SK-N-SH (cell line): ENCODE data around the gene GPR119. TPM values are rescaled to one million over a fixed set of nuclear protein-coding genes. Genes with fewer than 3 reads are reported as not detected.

Experiments used
- CTCF ChIA-PET: fragments of 300-600, 350-600 bp; formaldehyde crosslinking; extraction: SDS; loops from one replicate; lab custom pipeline; 2021; lab: Yijun Ruan, JAX
- POLR2A ChIA-PET: fragments of 350-600 bp; sonication (Branson Sonifier 250); formaldehyde crosslinking; extraction: SDS; loops from one replicate; lab custom pipeline; 2020; ENCODE audit warnings: antibody characterized with exemption, inconsistent platforms; lab: Yijun Ruan, JAX
- DNase-seq: peaks from one replicate; pipeline ENCODE4 v3.0.0; 2012
- H2AFZ ChIP-seq: fragments of 200-600 bp; sonication (generic); 2 replicates; pipeline ENCODE4 v1.8.1; 2016; ENCODE audit warnings: antibody characterized with exemption, mild to moderate bottlenecking, low read depth
- H3F3A ChIP-seq: fragments of 200-600 bp; sonication (generic); replicated peaks from 2 replicates; pipeline ENCODE3; 2016; ENCODE audit warnings: antibody characterized with exemption, mild to moderate bottlenecking; ENCODE audit not compliant: insufficient read depth
- H3K27ac ChIP-seq, 2 experiments: fragments of 200-500 bp in 1 of 2; fragments of 200-600 bp in 1 of 2; sonication (Bioruptor generic) in 1 of 2; sonication (generic), shearing (Covaris generic) in 1 of 2; 2 replicates each; pipeline versions ENCODE4 v1.5.1 to v1.6.1; 2014 to 2016; ENCODE audit warnings: low read depth in 2 of 2, inconsistent platforms in 1 of 2, low read length in 1 of 2, mild to moderate bottlenecking in 1 of 2, mixed read lengths in 1 of 2
- H3K27me3 ChIP-seq: fragments of 200-600 bp; sonication (generic), shearing (Covaris generic); 2 replicates; pipeline ENCODE4 v1.6.1; 2016; ENCODE audit warnings: mixed run types; ENCODE audit not compliant: insufficient read depth
- H3K36me3 ChIP-seq, 2 experiments: fragments of 200-500 bp in 1 of 2; fragments of 200-600 bp in 1 of 2; sonication (Bioruptor generic) in 1 of 2; sonication (generic) in 1 of 2; replicated peaks in 1 of 2; 2 replicates each; pipeline versions ENCODE3 to v1.5.1; 2014 to 2016; ENCODE audit warnings: low read length in 1 of 2, mild to moderate bottlenecking in 1 of 2; ENCODE audit not compliant: insufficient read depth in 2 of 2, control insufficient read depth in 1 of 2
- H3K4me1 ChIP-seq, 2 experiments: fragments of 200-500 bp in 1 of 2; fragments of 200-600 bp in 1 of 2; sonication (Bioruptor generic) in 1 of 2; sonication (generic), shearing (Covaris generic) in 1 of 2; 2 replicates each; pipeline versions ENCODE4 v1.5.1 to v1.6.1; 2014 to 2016; ENCODE audit warnings: low read depth in 1 of 2, low read length in 1 of 2, mixed run types in 1 of 2; ENCODE audit not compliant: insufficient read depth in 2 of 2, control insufficient read depth in 1 of 2
- H3K4me2 ChIP-seq: fragments of 200-600 bp; sonication (generic), shearing (Covaris generic); 2 replicates; pipeline ENCODE4 v1.6.1; 2017; ENCODE audit warnings: mixed run types
- H3K4me3 ChIP-seq, 2 experiments: fragments of 200-500 bp in 1 of 2; fragments of 200-600 bp in 1 of 2; sonication (Bioruptor generic) in 1 of 2; sonication (generic), shearing (Covaris generic) in 1 of 2; 2 replicates each; pipeline versions ENCODE4 v1.5.1 to v1.8.1; 2014 to 2016; ENCODE audit warnings: low read depth in 2 of 2, inconsistent platforms in 1 of 2, low read length in 1 of 2, mild to moderate bottlenecking in 1 of 2, mixed read lengths in 1 of 2, moderate library complexity in 1 of 2
- H3K79me2 ChIP-seq: fragments of 200-600 bp; sonication (generic); 2 replicates; pipeline ENCODE4 v1.8.1; 2017; ENCODE audit warnings: mild to moderate bottlenecking; ENCODE audit not compliant: insufficient read depth
- H3K9ac ChIP-seq: fragments of 200-600 bp; sonication (generic); 2 replicates; pipeline ENCODE4 v1.6.1; 2017; ENCODE audit warnings: mixed run types
- H3K9me2 ChIP-seq: fragments of 200-600 bp; sonication (generic); 2 replicates; pipeline ENCODE4 v1.6.1; 2017; ENCODE audit warnings: mixed run types
- H3K9me3 ChIP-seq: fragments of 200-600 bp; sonication (generic); 2 replicates; pipeline ENCODE4 v1.6.1; 2017; ENCODE audit warnings: mixed run types, mild to moderate bottlenecking, moderate library complexity
- H4K20me1 ChIP-seq: fragments of 200-600 bp; sonication (generic); 2 replicates; pipeline ENCODE4 v1.6.1; 2017; ENCODE audit warnings: mild to moderate bottlenecking, mixed run types; ENCODE audit not compliant: insufficient read depth
- ELF1 ChIP-seq: IDR thresholded peaks from 2 replicates; pipeline ENCODE4 v1.4.0; 2012
- FOXJ3 ChIP-seq: sonication (generic); formaldehyde crosslinking; IDR thresholded peaks from 2 replicates; pipeline ENCODE4 v1.5.1; 2020; ENCODE audit warnings: mild to moderate bottlenecking, missing genetic modification reagents
- FOXM1 ChIP-seq: IDR thresholded peaks from 2 replicates; pipeline ENCODE4 v1.4.0; 2012; ENCODE audit warnings: low read depth, mild to moderate bottlenecking
- GABPA ChIP-seq: IDR thresholded peaks from 2 replicates; pipeline ENCODE4 v1.4.0; 2012; ENCODE audit warnings: low read depth, mild to moderate bottlenecking
- GATA2 ChIP-seq: sonication (generic); formaldehyde crosslinking; IDR thresholded peaks from 2 replicates; pipeline ENCODE4 v1.5.0; 2020; ENCODE audit warnings: mild to moderate bottlenecking, missing genetic modification reagents
- JUND ChIP-seq: IDR thresholded peaks from 2 replicates; pipeline ENCODE4 v1.4.0; 2012
- MEF2A ChIP-seq: IDR thresholded peaks from 2 replicates; pipeline ENCODE4 v1.4.0; 2012; ENCODE audit warnings: low read depth, borderline replicate concordance
- NFIC ChIP-seq: IDR thresholded peaks from 2 replicates; pipeline ENCODE4 v1.4.0; 2012; ENCODE audit warnings: borderline replicate concordance
- PBX3 ChIP-seq: IDR thresholded peaks from 2 replicates; pipeline ENCODE4; 2012
- POLR2AphosphoS5 ChIP-seq: IDR thresholded peaks from 2 replicates; pipeline ENCODE4 v1.6.1; 2012; ENCODE audit warnings: low read depth, low read length
- RAD21 ChIP-seq: IDR thresholded peaks from 2 replicates; pipeline ENCODE4 v1.6.1; 2012; ENCODE audit warnings: mild to moderate bottlenecking, low read length
- RCOR1 ChIP-seq: fragments of 150-350 bp; IDR thresholded peaks from 2 replicates; pipeline ENCODE4 v1.6.1; 2017; ENCODE audit warnings: antibody characterized with exemption, low read length
- SIN3A ChIP-seq: IDR thresholded peaks from 2 replicates; pipeline ENCODE4 v1.6.1; 2012; ENCODE audit warnings: low read depth, mild to moderate bottlenecking, low read length, moderate library complexity, borderline replicate concordance
- SMC3 ChIP-seq: IDR thresholded peaks from 2 replicates; pipeline ENCODE4 v1.6.1; 2012; ENCODE audit warnings: low read depth, low read length, improper control_type of control experiment
- TAF1 ChIP-seq: IDR thresholded peaks from 2 replicates; pipeline ENCODE4 v1.6.1; 2012; ENCODE audit warnings: low read depth, mild to moderate bottlenecking, low read length, moderate library complexity, borderline replicate concordance
- TCF12 ChIP-seq: IDR thresholded peaks from 2 replicates; pipeline ENCODE4 v1.4.0; 2012
- ZBTB33 ChIP-seq: IDR thresholded peaks from 2 replicates; pipeline ENCODE4 v1.4.0; 2012; ENCODE audit warnings: low read depth, borderline replicate concordance
- WGBS: methylation state at CpG from one replicate; pipeline ENCODE4 v1.1.6; 2017; ENCODE audit warnings: low lambda C conversion rate; 5-methylcytosine and 5-hydroxymethylcytosine counted together
- polyA plus RNA-seq, 3 experiments: library from polyadenylated mRNA; depleted of rRNA; stranded (reverse); fragments of >200 nt; gene quantifications; 2 replicates each; pipeline ENCODE4 v1.2.3, GENCODE V29; 2012
- TF ChIP-seq, protein P1 (sequence below): fragments of 200-600 bp; sonication (generic); IDR thresholded peaks from 2 replicates; pipeline ENCODE4 v1.6.1; 2017; ENCODE audit warnings: antibody characterized with exemption, mild to moderate bottlenecking, moderate library complexity

The GPR119 gene
- polyA plus RNA-seq, 1 of the 3 experiments (the other 2 are of a cell fraction): not detected

DNA sequence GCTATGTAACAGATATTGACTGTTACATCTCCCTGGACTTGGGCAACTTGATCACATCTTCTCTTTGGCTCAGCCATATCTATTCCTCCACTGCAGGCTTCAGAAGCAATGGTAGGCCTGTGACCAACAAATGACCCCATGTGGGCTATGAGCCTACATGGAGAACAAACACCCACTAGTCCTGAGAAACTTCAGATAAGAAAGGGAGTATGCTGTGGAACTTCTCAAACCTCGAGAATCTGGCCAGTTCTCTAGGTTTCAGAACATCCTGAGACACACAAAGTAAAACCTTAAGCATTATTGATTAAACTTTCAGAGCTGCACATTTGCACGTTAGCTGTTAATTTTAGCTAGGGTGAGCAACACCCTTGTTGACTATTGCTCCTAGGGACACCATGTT lies 32.6 kb upstream of the GPR119 start:
- WGBS: 32% methylated on average over 2 of the region's 2 CpGs
- H3F3A ChIP-seq: no peaks in the 10 kb centered on the region
- H3K79me2 ChIP-seq: no peaks in the 10 kb centered on the region
- H3K4me1 ChIP-seq: no peaks in the 10 kb centered on the region; a peak in 1 of 4 replicates
- H3K27ac ChIP-seq: no peak overlapping the region
- peaks cover 9 to 18% of the 10 kb centered on the region in 2 experiments for H3K36me3 ChIP-seq
- H3K4me3 ChIP-seq: no peak overlapping the region
- H3K27me3 ChIP-seq: no peaks in the 10 kb centered on the region; the same call in 1 of the 2 replicates
- no peaks in the 10 kb centered on the region for H3K9me2 ChIP-seq
- no peak overlapping the region for H2AFZ ChIP-seq
- no peak for DNase-seq
- CTCF ChIA-PET: no interaction called here
- H4K20me1 ChIP-seq: no peaks in the 10 kb centered on the region
- TF ChIP-seq RAD21: no peak
- no peak for TF ChIP-seq FOXJ3 (CRISPR knock-in tag)
- TF ChIP-seq POLR2AphosphoS5: no peak
- TF ChIP-seq GATA2 (CRISPR knock-in tag): no peak
- no peak for TF ChIP-seq SIN3A
- no peak for TF ChIP-seq TCF12
- TF ChIP-seq, protein P1, sequence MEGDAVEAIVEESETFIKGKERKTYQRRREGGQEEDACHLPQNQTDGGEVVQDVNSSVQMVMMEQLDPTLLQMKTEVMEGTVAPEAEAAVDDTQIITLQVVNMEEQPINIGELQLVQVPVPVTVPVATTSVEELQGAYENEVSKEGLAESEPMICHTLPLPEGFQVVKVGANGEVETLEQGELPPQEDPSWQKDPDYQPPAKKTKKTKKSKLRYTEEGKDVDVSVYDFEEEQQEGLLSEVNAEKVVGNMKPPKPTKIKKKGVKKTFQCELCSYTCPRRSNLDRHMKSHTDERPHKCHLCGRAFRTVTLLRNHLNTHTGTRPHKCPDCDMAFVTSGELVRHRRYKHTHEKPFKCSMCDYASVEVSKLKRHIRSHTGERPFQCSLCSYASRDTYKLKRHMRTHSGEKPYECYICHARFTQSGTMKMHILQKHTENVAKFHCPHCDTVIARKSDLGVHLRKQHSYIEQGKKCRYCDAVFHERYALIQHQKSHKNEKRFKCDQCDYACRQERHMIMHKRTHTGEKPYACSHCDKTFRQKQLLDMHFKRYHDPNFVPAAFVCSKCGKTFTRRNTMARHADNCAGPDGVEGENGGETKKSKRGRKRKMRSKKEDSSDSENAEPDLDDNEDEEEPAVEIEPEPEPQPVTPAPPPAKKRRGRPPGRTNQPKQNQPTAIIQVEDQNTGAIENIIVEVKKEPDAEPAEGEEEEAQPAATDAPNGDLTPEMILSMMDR: no peak
- TF ChIP-seq FOXM1: no peak
- TF ChIP-seq ELF1: no peak
- TF ChIP-seq, all 33 proteins: peak for 0
- H3K9ac ChIP-seq: no peak overlapping the region
- H3K4me2 ChIP-seq: no peak overlapping the region
- POLR2A ChIA-PET: no interaction called here
- no peaks in the 10 kb centered on the region for H3K9me3 ChIP-seq

GRCh38 chrX:130416785-130417184 lies 31.3 kb upstream of the GPR119 start:
- no peaks in the 10 kb centered on the region for H3K9me2 ChIP-seq
- no peaks in the 10 kb centered on the region for H3K79me2 ChIP-seq
- no peak for DNase-seq
- no peak overlapping the region for H2AFZ ChIP-seq
- 67% methylated on average over 4 of the region's 4 CpGs for WGBS
- no peaks in the 10 kb centered on the region; a peak in 1 of 4 replicates for H3K4me1 ChIP-seq
- no peak overlapping the region for H3K9ac ChIP-seq
- no peaks in the 10 kb centered on the region for H3F3A ChIP-seq
- CTCF ChIA-PET: interaction anchor here (1.9 kb wide), 1 partner anchor 23 kb away, joined by 5 read pairs; no protein-coding TSS in a partner anchor
- no peaks in the 10 kb centered on the region for H4K20me1 ChIP-seq
- peaks cover 13 to 24% of the 10 kb centered on the region in 2 experiments for H3K36me3 ChIP-seq
- no peak overlapping the region for H3K27ac ChIP-seq
- TF ChIP-seq NFIC (no peak), PBX3 (no peak), FOXJ3 (CRISPR knock-in tag) (no peak), RAD21 (no peak), FOXM1 (no peak), RCOR1 (no peak), SMC3 (no peak), TAF1 (no peak), JUND (no peak), GABPA (no peak), ZBTB33 (no peak), GATA2 (CRISPR knock-in tag) (no peak), MEF2A (no peak)
- no peak overlapping the region for H3K4me3 ChIP-seq
- H3K4me2 ChIP-seq: no peak overlapping the region
- H3K9me3 ChIP-seq: no peaks in the 10 kb centered on the region
- POLR2A ChIA-PET: no interaction called here
- H3K27me3 ChIP-seq: no peaks in the 10 kb centered on the region; the same call in 1 of the 2 replicates
